ENCODE measurements around the gene MYOF. TPM values are rescaled to one million over a fixed set of nuclear protein-coding genes. Genes with fewer than 3 reads are reported as not detected.

Gene MYOF

DNA sequence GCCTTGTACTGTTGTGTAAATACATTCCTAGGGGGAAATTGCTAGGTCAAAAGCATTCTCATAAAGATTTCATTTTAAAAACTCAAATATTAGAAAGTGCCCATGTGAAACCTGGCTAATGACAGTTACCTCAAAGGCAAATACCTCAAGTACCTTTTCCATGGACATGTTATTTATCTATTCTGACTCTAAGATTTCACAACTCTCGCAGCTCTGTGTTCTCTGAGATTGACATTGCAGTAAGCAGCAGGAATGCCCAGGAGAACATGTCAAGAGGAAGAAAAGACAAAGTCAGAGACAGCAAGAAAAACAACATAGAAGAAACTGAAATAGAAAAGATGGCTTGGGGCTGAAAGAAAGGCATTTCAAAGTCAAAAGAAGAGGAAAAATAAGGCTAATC lies 221.0 kb downstream of the MYOF start:
- no peaks in the 10 kb centered on the region for H3K9me3 ChIP-seq (ENCODE audit: control insufficient read depth, low read length)
- H3K9ac ChIP-seq (ENCODE audit: low read length): peak overlapping the region; percentile 14
- no peak overlapping the region for H3K4ac ChIP-seq (ENCODE audit: low read depth in 1 of 2, low read length in 2 of 2)
- no peak overlapping the region for H3K4me2 ChIP-seq (ENCODE audit: low read length, poor library complexity, severe bottlenecking)
- no peak overlapping the region for H2BK5ac ChIP-seq (ENCODE audit: low read depth, low read length, poor library complexity, severe bottlenecking)
- no peak overlapping the region for H2BK120ac ChIP-seq (ENCODE audit: low read depth, low read length)
- H3K27me3 ChIP-seq (ENCODE audit: control insufficient read depth in 1 of 2, insufficient read depth in 1 of 2, low read length in 2 of 2): no peaks in the 10 kb centered on the region
- H3K4me3 ChIP-seq (ENCODE audit: insufficient read depth in 1 of 2, low read depth in 1 of 2, low read length in 2 of 2): no peak overlapping the region
- no peak overlapping the region for H3K18ac ChIP-seq (ENCODE audit: low read depth in 1 of 2, low read length in 2 of 2)
- no peak for DNase-seq
- H3K36me3 ChIP-seq (ENCODE audit: control insufficient read depth in 1 of 2, insufficient read depth in 2 of 2, low read depth in 1 of 2, low read length in 2 of 2): no peaks in the 10 kb centered on the region
- WGBS: 80% methylated on average over 1 of the region's 1 CpG
- no peak overlapping the region for H2BK15ac ChIP-seq (ENCODE audit: low read depth, poor library complexity, severe bottlenecking)
- no peak overlapping the region for H4K91ac ChIP-seq (ENCODE audit: low read length)
- H3K79me1 ChIP-seq (replicated peaks; ENCODE audit: low read length, poor library complexity, severe bottlenecking): no peaks in the 10 kb centered on the region
- no peak overlapping the region for H2AK5ac ChIP-seq (ENCODE audit: low read length, severe bottlenecking)
- H3K14ac ChIP-seq (ENCODE audit: low read length in 2 of 2): no peak overlapping the region
- H4K8ac ChIP-seq (ENCODE audit: low read length): no peak overlapping the region
- no peak overlapping the region for H2AFZ ChIP-seq (ENCODE audit: low read depth, low read length)
- H3K23ac ChIP-seq (ENCODE audit: low read length in 2 of 2): no peak overlapping the region
- H3K27ac ChIP-seq (ENCODE audit: low read length, poor library complexity, severe bottlenecking): no peak overlapping the region
- H3K4me1 ChIP-seq (ENCODE audit: control insufficient read depth, insufficient read depth, low read depth, low read length): no peaks in the 10 kb centered on the region
- H2BK12ac ChIP-seq (ENCODE audit: low read length in 2 of 2): no peak overlapping the region

GRCh38 chr10:93259126-93259525 lies 223.0 kb downstream of the MYOF start:
- Histone ChIP-seq H3K9me3 (ENCODE audit: control insufficient read depth, low read length) (no peaks in the 10 kb centered on the region), H2AFZ (ENCODE audit: low read depth, low read length) (no peak overlapping the region), H2BK5ac (ENCODE audit: low read depth, low read length, poor library complexity, severe bottlenecking) (no peak overlapping the region), H3K4me1 (ENCODE audit: control insufficient read depth, insufficient read depth, low read depth, low read length) (no peaks in the 10 kb centered on the region), H3K4ac (ENCODE audit: low read depth in 1 of 2, low read length in 2 of 2) (no peak overlapping the region), H3K4me2 (ENCODE audit: low read length, poor library complexity, severe bottlenecking) (no peak overlapping the region), H3K4me3 (ENCODE audit: insufficient read depth in 1 of 2, low read depth in 1 of 2, low read length in 2 of 2) (no peak overlapping the region), H3K14ac (ENCODE audit: low read length in 2 of 2) (no peak overlapping the region), H4K8ac (ENCODE audit: low read length) (no peak overlapping the region), H4K91ac (ENCODE audit: low read length) (no peak overlapping the region), H3K79me1 (replicated peaks; ENCODE audit: low read length, poor library complexity, severe bottlenecking) (no peaks in the 10 kb centered on the region), H3K23ac (ENCODE audit: low read length in 2 of 2) (no peak overlapping the region), H2BK15ac (ENCODE audit: low read depth, poor library complexity, severe bottlenecking) (no peak overlapping the region), H3K36me3 (ENCODE audit: control insufficient read depth in 1 of 2, insufficient read depth in 2 of 2, low read depth in 1 of 2, low read length in 2 of 2) (no peaks in the 10 kb centered on the region), H3K27me3 (ENCODE audit: control insufficient read depth in 1 of 2, insufficient read depth in 1 of 2, low read length in 2 of 2) (no peaks in the 10 kb centered on the region), H3K27ac (ENCODE audit: low read length, poor library complexity, severe bottlenecking) (no peak overlapping the region), H3K18ac (ENCODE audit: low read depth in 1 of 2, low read length in 2 of 2) (no peak overlapping the region), H2BK12ac (ENCODE audit: low read length in 2 of 2) (no peak overlapping the region), H2AK5ac (ENCODE audit: low read length, severe bottlenecking) (no peak overlapping the region), H2BK120ac (ENCODE audit: low read depth, low read length) (no peak overlapping the region), H3K9ac (ENCODE audit: low read length) (no peak overlapping the region)
- 87% methylated on average over 4 of the region's 5 CpGs for WGBS
- DNase-seq: no peak

Small RNA genes within 50 kb of the gene (small RNA-seq; reads per million reads assigned to genes)
- gene RNA5SP323 (ENCODE audit: low read depth): not detected
